ENCODE data around the gene RAE1. TPM values are rescaled to one million over a fixed set of nuclear protein-coding genes. Genes with fewer than 3 reads are reported as not detected.

RAE1 gene
- total and polyA plus RNA-seq, 2 experiments from 2014 or later: 35.8 to 43.3 TPM

DNA sequence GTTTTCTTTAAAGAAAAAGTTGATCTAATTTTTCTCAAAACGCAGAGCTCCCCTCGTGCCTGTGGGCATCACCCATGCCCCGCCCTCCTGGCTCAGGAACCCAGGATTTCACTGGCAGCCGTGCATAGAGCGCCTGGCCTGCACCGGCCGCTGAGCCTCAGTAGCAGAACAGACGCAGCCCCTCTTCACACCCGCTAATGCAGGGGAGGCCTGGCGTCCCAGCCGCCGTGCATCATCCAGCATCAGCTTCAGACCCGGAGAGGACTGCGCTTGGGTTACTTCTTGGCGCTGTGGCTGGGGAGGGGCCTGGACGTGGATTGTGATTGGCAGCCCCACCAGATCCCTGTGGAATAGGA is 58.2 kb downstream of the RAE1 start:
- WGBS (ENCODE audit: low lambda C conversion rate, missing lambda C conversion rate): 83% methylated on average over 16 of the region's 16 CpGs
- TF ChIP-seq, protein P1, sequence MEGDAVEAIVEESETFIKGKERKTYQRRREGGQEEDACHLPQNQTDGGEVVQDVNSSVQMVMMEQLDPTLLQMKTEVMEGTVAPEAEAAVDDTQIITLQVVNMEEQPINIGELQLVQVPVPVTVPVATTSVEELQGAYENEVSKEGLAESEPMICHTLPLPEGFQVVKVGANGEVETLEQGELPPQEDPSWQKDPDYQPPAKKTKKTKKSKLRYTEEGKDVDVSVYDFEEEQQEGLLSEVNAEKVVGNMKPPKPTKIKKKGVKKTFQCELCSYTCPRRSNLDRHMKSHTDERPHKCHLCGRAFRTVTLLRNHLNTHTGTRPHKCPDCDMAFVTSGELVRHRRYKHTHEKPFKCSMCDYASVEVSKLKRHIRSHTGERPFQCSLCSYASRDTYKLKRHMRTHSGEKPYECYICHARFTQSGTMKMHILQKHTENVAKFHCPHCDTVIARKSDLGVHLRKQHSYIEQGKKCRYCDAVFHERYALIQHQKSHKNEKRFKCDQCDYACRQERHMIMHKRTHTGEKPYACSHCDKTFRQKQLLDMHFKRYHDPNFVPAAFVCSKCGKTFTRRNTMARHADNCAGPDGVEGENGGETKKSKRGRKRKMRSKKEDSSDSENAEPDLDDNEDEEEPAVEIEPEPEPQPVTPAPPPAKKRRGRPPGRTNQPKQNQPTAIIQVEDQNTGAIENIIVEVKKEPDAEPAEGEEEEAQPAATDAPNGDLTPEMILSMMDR (IDR thresholded peaks at IDR 0.05; ENCODE audit: poor library complexity): no peak
- TF ChIP-seq EZH2phosphoT487 (IDR thresholded peaks at IDR 0.05; ENCODE audit: low read depth, severe bottlenecking, unreplicated experiment): no peak
- no peak for TF ChIP-seq EZH2 (IDR thresholded peaks at IDR 0.05; ENCODE audit: borderline replicate concordance)
- no peak overlapping the region for H3K27ac ChIP-seq
- H3K4me3 ChIP-seq: no peak overlapping the region
- H3K79me2 ChIP-seq: no peaks in the 10 kb centered on the region
- no peaks in the 10 kb centered on the region for H3K4me1 ChIP-seq (ENCODE audit: insufficient read depth)
- no peak overlapping the region for H3K4me2 ChIP-seq
- no peaks in the 10 kb centered on the region for H3K9me2 ChIP-seq (replicated peaks; ENCODE audit: insufficient read depth)
- H3K9me3 ChIP-seq (ENCODE audit: low read depth): no peaks in the 10 kb centered on the region
- H4K20me1 ChIP-seq (ENCODE audit: insufficient read depth, poor library complexity, severe bottlenecking): no peaks in the 10 kb centered on the region
- H3K27me3 ChIP-seq: no peaks in the 10 kb centered on the region
- no peak overlapping the region for H2AFZ ChIP-seq
- no peaks in the 10 kb centered on the region for H3K36me3 ChIP-seq (replicated peaks; ENCODE audit: insufficient read depth, low read depth)
- no peak for DNase-seq (ENCODE audit: low spot score)

DNA sequence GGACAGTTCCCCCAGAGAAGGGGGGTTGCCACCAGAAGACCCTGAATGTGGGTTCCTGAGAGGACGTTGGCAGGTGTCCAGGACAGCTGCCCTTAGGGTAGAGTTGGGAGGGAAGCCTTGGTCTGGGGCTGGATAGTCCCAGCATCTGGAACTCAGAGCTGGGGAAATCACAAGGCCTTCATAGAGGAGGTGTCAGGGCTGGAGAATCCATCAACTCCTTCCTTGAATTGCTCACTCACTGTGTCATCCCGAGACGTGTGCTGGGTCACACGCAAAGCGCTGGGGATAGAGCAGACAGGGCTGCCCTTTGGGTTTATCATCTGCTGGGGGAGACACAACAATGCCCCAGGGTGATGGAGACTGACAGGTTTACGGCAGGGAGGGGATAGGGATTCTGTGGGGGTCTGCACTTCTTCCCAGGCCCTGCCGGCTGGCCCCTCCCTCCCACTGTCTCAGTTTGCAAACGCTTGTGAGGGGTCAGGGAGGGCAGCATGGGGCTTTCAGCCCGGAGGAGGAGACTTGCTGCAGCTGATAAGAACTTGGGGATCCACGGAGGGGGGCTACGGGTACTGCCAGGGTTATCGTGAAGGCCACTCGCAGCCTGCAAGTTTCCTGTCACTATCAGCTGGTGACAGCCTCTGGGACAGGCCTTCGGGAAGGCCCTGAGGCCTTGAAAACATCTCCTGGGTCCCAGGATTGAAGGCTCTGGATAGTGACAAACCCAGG is 58.8 kb downstream of the RAE1 start:
- Histone ChIP-seq H3K9me2 (replicated peaks; ENCODE audit: insufficient read depth) (no peaks in the 10 kb centered on the region), H3K9me3 (ENCODE audit: low read depth) (no peaks in the 10 kb centered on the region), H3K4me2 (no peak overlapping the region), H3K4me3 (no peak overlapping the region), H3K27ac (no peak overlapping the region), H2AFZ (no peak overlapping the region), H3K27me3 (no peaks in the 10 kb centered on the region), H3K4me1 (ENCODE audit: insufficient read depth) (no peaks in the 10 kb centered on the region), H3K79me2 (no peaks in the 10 kb centered on the region), H4K20me1 (ENCODE audit: insufficient read depth, poor library complexity, severe bottlenecking) (no peaks in the 10 kb centered on the region), H3K36me3 (replicated peaks; ENCODE audit: insufficient read depth, low read depth) (no peaks in the 10 kb centered on the region)
- TF ChIP-seq, protein P1 (IDR thresholded peaks at IDR 0.05; ENCODE audit: poor library complexity): no peak
- TF ChIP-seq EZH2 (IDR thresholded peaks at IDR 0.05; ENCODE audit: borderline replicate concordance) (no peak), EZH2phosphoT487 (IDR thresholded peaks at IDR 0.05; ENCODE audit: low read depth, severe bottlenecking, unreplicated experiment) (no peak)
- 38% methylated on average over 14 of the region's 14 CpGs for WGBS (ENCODE audit: low lambda C conversion rate, missing lambda C conversion rate)
- no peak for DNase-seq (ENCODE audit: low spot score)

DNA sequence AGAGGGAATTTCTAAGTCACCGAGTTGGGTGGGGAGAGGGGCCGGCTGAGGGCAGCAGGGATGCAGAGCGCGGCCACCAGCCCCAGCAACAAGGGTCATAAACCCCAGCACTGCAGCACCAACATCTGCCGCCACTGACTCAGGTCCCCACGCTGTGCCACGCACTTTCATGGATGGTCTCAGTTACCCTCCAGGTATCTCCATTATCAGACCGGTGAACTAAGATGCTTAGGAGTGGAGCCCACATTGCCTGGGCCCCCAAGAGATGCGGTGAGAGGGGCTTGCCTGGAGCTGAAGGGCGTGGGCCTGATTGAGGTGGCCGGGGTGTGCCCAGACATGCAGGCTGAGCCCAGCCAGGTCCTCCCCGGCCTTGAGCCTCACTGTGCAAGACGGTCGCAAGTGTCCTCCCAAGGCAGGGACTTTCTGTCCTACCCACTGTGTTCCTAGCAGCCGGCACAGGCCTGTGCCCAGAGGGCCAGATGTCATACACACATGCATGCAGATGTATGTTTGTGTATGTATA is 59.4 kb downstream of the RAE1 start:
- Histone ChIP-seq H3K4me1 (ENCODE audit: insufficient read depth) (no peaks in the 10 kb centered on the region), H3K36me3 (replicated peaks; ENCODE audit: insufficient read depth, low read depth) (no peaks in the 10 kb centered on the region), H3K27me3 (no peaks in the 10 kb centered on the region), H3K27ac (no peak overlapping the region), H3K9me3 (ENCODE audit: low read depth) (no peaks in the 10 kb centered on the region), H3K79me2 (no peaks in the 10 kb centered on the region), H2AFZ (no peak overlapping the region), H3K9me2 (replicated peaks; ENCODE audit: insufficient read depth) (no peaks in the 10 kb centered on the region), H4K20me1 (ENCODE audit: insufficient read depth, poor library complexity, severe bottlenecking) (no peaks in the 10 kb centered on the region), H3K4me3 (no peak overlapping the region), H3K4me2 (no peak overlapping the region)
- 74% methylated on average over 15 of the region's 15 CpGs for WGBS (ENCODE audit: low lambda C conversion rate, missing lambda C conversion rate)
- DNase-seq (ENCODE audit: low spot score): no peak
- no peak for TF ChIP-seq EZH2 (IDR thresholded peaks at IDR 0.05; ENCODE audit: borderline replicate concordance)
- TF ChIP-seq, protein P1 (IDR thresholded peaks at IDR 0.05; ENCODE audit: poor library complexity): no peak
- TF ChIP-seq EZH2phosphoT487 (IDR thresholded peaks at IDR 0.05; ENCODE audit: low read depth, severe bottlenecking, unreplicated experiment): no peak
